Measurements from ENCODE around the gene AUNIP. TPM values are rescaled to one million over a fixed set of nuclear protein-coding genes. Genes with fewer than 3 reads are reported as not detected.
A peak's percentile ranks its signal among the peaks of the same experiment; 100 is the strongest.

AUNIP gene
- total RNA-seq, 4 donors from 2014 or later: not detected

- no peak for DNase-seq (ENCODE audit: low spot score)
- ATAC-seq (ENCODE audit: low FRiP score): no peak
- TF ChIP-seq CTCF (IDR thresholded peaks at IDR 0.05): no peak
These were observed 55.9 kb downstream of the AUNIP start for GRCh38 chr1:25803368-25803767.

- ATAC-seq (ENCODE audit: low FRiP score) (no peak), DNase-seq (ENCODE audit: low spot score) (no peak)
- TF ChIP-seq CTCF (IDR thresholded peaks at IDR 0.05): no peak
These were observed 56.3 kb downstream of the AUNIP start for GRCh38 chr1:25802915-25803314.

- TF ChIP-seq CTCF (IDR thresholded peaks at IDR 0.05): no peak
- ATAC-seq (ENCODE audit: low FRiP score): no peak
- DNase-seq (ENCODE audit: low spot score): no peak
These were observed 58.4 kb downstream of the AUNIP start for GRCh38 chr1:25800703-25801377.

- DNase-seq (ENCODE audit: low spot score): no peak
These were observed 59.1 kb downstream of the AUNIP start, which contains the start of gene SELENON for GRCh38 chr1:25799935-25800702. TSS of gene SELENON (plus strand) at chr1:25800193. CDS start at chr1:25800231, 38 bp downstream.

GRCh38 chr1:25799352-25799934 is 59.8 kb downstream of the AUNIP start:
- no peak for TF ChIP-seq CTCF (IDR thresholded peaks at IDR 0.05)
- DNase-seq (ENCODE audit: low spot score): no peak
- no peak for ATAC-seq (ENCODE audit: low FRiP score)

More at GRCh38 chr1:25799935-25800702, 59.1 kb downstream of the AUNIP start, which contains the start of gene SELENON:
- no peak for TF ChIP-seq CTCF (IDR thresholded peaks at IDR 0.05)
- ATAC-seq (ENCODE audit: low FRiP score): peak; percentile 58

GRCh38 chr1:25798666-25799351 is 60.4 kb downstream of the AUNIP start:
- no peak for ATAC-seq (ENCODE audit: low FRiP score)
- no peak for DNase-seq (ENCODE audit: low spot score)
- no peak for TF ChIP-seq CTCF (IDR thresholded peaks at IDR 0.05)
